ENCODE data around the gene CARHSP1.

DNA sequence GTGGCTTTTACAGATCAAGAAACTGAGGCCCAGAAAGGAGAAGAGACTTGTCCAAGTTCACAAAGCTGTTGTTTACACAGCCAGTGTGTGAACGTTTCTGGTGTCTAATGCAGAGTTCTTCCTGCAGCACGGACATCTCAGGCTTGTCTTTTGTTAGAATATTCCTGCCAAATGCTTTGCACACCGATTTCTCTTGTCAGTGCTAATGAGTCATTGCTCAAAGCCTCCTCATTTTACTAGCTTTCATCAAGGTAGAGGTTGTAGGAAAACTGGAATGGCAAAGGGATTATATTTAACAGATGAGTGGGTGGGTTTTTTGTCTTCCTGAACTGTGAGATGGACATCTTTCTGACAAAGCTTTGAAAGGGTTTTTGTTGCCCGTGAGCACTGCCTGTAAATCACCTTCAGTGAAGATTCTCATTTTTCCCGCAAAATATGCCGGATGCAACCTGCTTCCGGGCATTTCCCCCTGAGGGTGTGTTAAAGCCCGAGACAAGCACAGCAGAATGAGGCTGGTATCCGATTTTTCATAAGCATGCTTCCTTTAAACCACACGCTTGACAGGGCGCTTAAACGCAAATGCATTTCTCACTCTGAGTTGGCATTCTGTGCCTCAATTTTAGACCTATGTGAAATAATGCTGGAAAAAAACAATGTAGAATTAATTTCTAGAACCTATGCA, 56.5 kb downstream of the CARHSP1 start:
- TF ChIP-seq CTCF (IDR thresholded peaks at IDR 0.05) = no peak
- TF ChIP-seq POLR2A (IDR thresholded peaks at IDR 0.05) = no peak
